Effector memory CD4-positive, alpha-beta T cell (primary cell): ENCODE measurements around the gene GALNS.

Source experiments
- DNase-seq, 3 donors: peaks; one replicate each; pipeline ENCODE4 v3.0.0-alpha.2; 2020
- H3K27ac ChIP-seq: 2 replicates; pipeline ENCODE4 v1.7.0; 2013; ENCODE audit warnings: mild to moderate bottlenecking, low read length, moderate library complexity; ENCODE audit not compliant: insufficient read depth, poor library complexity, severe bottlenecking
- H3K27me3 ChIP-seq: replicated peaks from 2 replicates; pipeline ENCODE4 v1.7.0; 2013; ENCODE audit warnings: mild to moderate bottlenecking, low read length; ENCODE audit not compliant: insufficient read depth, control insufficient read depth, poor library complexity, severe bottlenecking
- H3K36me3 ChIP-seq: 2 replicates; pipeline ENCODE4 v1.7.0; 2013; ENCODE audit warnings: mild to moderate bottlenecking, low read length, moderate library complexity; ENCODE audit not compliant: control insufficient read depth, insufficient read depth
- H3K4me1 ChIP-seq: 2 replicates; pipeline ENCODE4 v1.7.0; 2013; ENCODE audit warnings: low read length, mild to moderate bottlenecking; ENCODE audit not compliant: control insufficient read depth, insufficient read depth, poor library complexity, severe bottlenecking
- H3K4me3 ChIP-seq: 2 replicates; pipeline ENCODE4 v1.7.0; 2013; ENCODE audit warnings: low read length, low read depth, mild to moderate bottlenecking; ENCODE audit not compliant: insufficient read depth, poor library complexity, severe bottlenecking
- H3K9me3 ChIP-seq: 2 replicates; pipeline ENCODE4 v1.7.0; 2013; ENCODE audit warnings: mild to moderate bottlenecking, low read length, moderate library complexity; ENCODE audit not compliant: control insufficient read depth
- total RNA-seq, 3 donors: gene quantifications; one replicate each; lab custom pipeline; 2026; lab: John Stamatoyannopoulos, UW

The GALNS gene
- total RNA-seq, result 30.1 to 38.5 (median 32.6) reads per million in 3 donors

GRCh38 chr16:88856828-88857727 is at the start of gene GALNS, which contains the start of gene TRAPPC2L:
GALNS (minus strand) TSS chr16:88856947; CDS start chr16:88856877, 70 bp downstream.
TRAPPC2L (plus strand) TSS chr16:88857127; CDS start chr16:88857151, 24 bp downstream.
- peaks cover 24% of the 10 kb centered on the region for H3K4me1 ChIP-seq
- DNase-seq, result peak; percentile 93 to 98 (median 97)
- H3K27me3 ChIP-seq, result no peaks in the 10 kb centered on the region
- peaks cover 34% of the 10 kb centered on the region for H3K36me3 ChIP-seq
- H3K27ac ChIP-seq, result peak within 1 kb of the TSS; percentile 69
- peak within 1 kb of the TSS; percentile 91 for H3K4me3 ChIP-seq
- H3K9me3 ChIP-seq, result no peaks in the 10 kb centered on the region

- no peak for DNase-seq
- H3K4me3 ChIP-seq, result no peak overlapping the region
- no peak overlapping the region for H3K27ac ChIP-seq
- H3K4me1 ChIP-seq, result no peaks in the 10 kb centered on the region
- H3K27me3 ChIP-seq, result no peaks in the 10 kb centered on the region
- H3K9me3 ChIP-seq, result no peaks in the 10 kb centered on the region
- H3K36me3 ChIP-seq, result no peaks in the 10 kb centered on the region
Measured at GRCh38 chr16:88906020-88906419, 49.3 kb upstream of the GALNS start.

- Histone ChIP-seq H3K27ac (no peak overlapping the region), H3K9me3 (no peaks in the 10 kb centered on the region), H3K4me3 (no peak overlapping the region), H3K36me3 (no peaks in the 10 kb centered on the region), H3K4me1 (no peaks in the 10 kb centered on the region), H3K27me3 (no peaks in the 10 kb centered on the region)
- no peak for DNase-seq
Measured at GRCh38 chr16:88905563-88905962, 48.8 kb upstream of the GALNS start.

- no peak for DNase-seq
- Histone ChIP-seq H3K36me3 (no peaks in the 10 kb centered on the region), H3K4me3 (no peak overlapping the region), H3K9me3 (no peaks in the 10 kb centered on the region), H3K27me3 (no peaks in the 10 kb centered on the region), H3K27ac (no peak overlapping the region), H3K4me1 (no peaks in the 10 kb centered on the region)
Measured at GRCh38 chr16:88904676-88905365, 48.1 kb upstream of the GALNS start.

GRCh38 chr16:88903267-88903666 is 46.5 kb upstream of the GALNS start:
- no peak for DNase-seq
- Histone ChIP-seq H3K27me3 (no peaks in the 10 kb centered on the region), H3K27ac (no peak overlapping the region), H3K4me3 (no peak overlapping the region), H3K4me1 (no peaks in the 10 kb centered on the region), H3K36me3 (no peaks in the 10 kb centered on the region), H3K9me3 (no peaks in the 10 kb centered on the region)

- Histone ChIP-seq H3K4me3 (no peak overlapping the region), H3K27me3 (no peaks in the 10 kb centered on the region), H3K27ac (no peak overlapping the region), H3K9me3 (no peaks in the 10 kb centered on the region), H3K4me1 (no peaks in the 10 kb centered on the region), H3K36me3 (no peaks in the 10 kb centered on the region)
- DNase-seq, result no peak
Measured at GRCh38 chr16:88902744-88903143, 46.0 kb upstream of the GALNS start.

- Histone ChIP-seq H3K36me3 (no peaks in the 10 kb centered on the region), H3K4me1 (no peaks in the 10 kb centered on the region), H3K9me3 (no peaks in the 10 kb centered on the region), H3K4me3 (no peak overlapping the region), H3K27me3 (no peaks in the 10 kb centered on the region), H3K27ac (no peak overlapping the region)
- DNase-seq, result no peak
Measured at GRCh38 chr16:88901718-88902337, 45.1 kb upstream of the GALNS start.

- DNase-seq, result no peak
- no peaks in the 10 kb centered on the region for H3K27me3 ChIP-seq
- H3K9me3 ChIP-seq, result no peaks in the 10 kb centered on the region
- no peak overlapping the region for H3K27ac ChIP-seq
- H3K4me3 ChIP-seq, result no peak overlapping the region
- no peaks in the 10 kb centered on the region for H3K4me1 ChIP-seq
- no peaks in the 10 kb centered on the region for H3K36me3 ChIP-seq
Measured at GRCh38 chr16:88900662-88901052, 43.9 kb upstream of the GALNS start.

GRCh38 chr16:88899901-88900661 is 43.3 kb upstream of the GALNS start:
- no peak overlapping the region for H3K4me3 ChIP-seq
- DNase-seq, result no peak
- H3K27ac ChIP-seq, result no peak overlapping the region
- H3K27me3 ChIP-seq, result no peaks in the 10 kb centered on the region
- no peaks in the 10 kb centered on the region for H3K4me1 ChIP-seq
- H3K9me3 ChIP-seq, result no peaks in the 10 kb centered on the region
- H3K36me3 ChIP-seq, result no peaks in the 10 kb centered on the region
